HG03342 (cell line): ENCODE measurements around the gene FRMD4A.
"Not testable (repeated sequence)": the region's sequence is repeated elsewhere in the genome, so short reads cannot be mapped to it uniquely, and the experiment has no call there.

Experiments used
- ATAC-seq: cut with Tn5 transposase; IDR thresholded peaks from one replicate; pipeline ENCODE4 v1.9.1; 2021; ENCODE audit warnings: mild to moderate bottlenecking, moderate library complexity; ENCODE audit not compliant: unreplicated experiment

Gene FRMD4A

DNA sequence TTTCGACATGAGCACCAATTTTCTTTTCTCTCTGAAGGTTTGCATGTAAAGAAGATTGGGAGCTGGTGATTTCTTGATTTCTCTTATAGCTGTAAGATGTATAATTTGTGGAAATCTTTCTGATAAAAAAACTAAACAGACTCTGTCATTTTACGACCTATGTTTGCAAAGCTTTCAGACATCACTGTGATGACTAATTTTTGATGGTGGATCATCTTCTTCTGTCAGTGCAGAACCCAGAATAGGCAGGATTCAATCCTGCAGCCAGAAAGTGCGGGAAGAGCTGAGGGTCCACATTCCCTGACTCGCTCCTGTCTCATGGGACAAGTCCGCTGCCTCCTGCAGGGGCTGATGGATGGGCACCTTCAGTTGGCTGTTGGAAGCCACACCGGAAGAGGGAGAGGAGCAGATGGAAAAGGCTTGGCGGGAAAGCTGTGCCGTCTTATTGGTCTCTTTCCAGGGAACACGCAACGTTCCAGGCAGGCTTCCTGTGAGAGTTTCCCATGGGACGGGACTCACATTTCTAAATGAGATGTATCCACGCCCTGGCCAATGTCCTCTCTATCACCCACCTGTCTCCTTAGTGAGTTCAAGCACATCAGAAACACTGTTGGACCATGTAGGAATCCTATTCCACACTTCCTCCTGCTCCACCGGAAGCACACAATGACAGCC, 557.1 kb downstream of the FRMD4A start:
- no peak for ATAC-seq

DNA sequence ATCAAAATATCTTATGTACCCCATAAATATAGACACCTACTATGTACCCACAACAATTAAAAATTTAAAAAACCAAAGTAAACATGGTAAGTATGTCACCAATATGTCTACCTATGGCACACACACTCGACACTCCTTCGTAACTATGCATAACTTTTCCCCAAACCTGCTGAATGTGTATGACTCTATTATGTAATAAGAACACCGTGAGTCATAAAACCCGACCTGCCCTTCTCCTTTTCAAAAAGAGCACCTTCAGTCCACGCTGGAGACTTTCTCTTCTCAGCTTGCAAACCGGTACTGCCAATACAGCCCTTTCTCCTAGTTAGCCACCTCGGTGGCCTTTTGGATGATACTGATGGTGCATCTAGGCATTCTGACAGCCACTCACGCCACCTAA, 557.7 kb downstream of the FRMD4A start:
- no peak for ATAC-seq

DNA sequence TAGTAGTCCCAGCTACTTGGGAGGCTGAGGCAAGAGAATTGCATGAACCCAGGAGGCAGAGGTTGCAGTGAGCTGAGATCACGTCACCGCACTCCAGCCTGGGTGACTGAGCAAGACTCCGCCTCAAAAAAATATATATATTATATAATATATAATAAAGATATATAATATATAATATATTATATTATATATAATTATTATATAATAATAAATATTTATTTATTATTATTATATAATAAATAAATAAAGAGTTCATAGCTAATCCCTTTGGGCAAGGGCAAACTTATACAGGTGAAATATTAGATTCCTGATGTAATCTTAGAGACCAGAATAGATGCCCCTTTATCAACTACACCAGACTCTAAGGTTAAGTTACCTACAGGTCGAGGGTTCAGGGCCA, 558.7 kb downstream of the FRMD4A start:
- ATAC-seq = no peak

DNA sequence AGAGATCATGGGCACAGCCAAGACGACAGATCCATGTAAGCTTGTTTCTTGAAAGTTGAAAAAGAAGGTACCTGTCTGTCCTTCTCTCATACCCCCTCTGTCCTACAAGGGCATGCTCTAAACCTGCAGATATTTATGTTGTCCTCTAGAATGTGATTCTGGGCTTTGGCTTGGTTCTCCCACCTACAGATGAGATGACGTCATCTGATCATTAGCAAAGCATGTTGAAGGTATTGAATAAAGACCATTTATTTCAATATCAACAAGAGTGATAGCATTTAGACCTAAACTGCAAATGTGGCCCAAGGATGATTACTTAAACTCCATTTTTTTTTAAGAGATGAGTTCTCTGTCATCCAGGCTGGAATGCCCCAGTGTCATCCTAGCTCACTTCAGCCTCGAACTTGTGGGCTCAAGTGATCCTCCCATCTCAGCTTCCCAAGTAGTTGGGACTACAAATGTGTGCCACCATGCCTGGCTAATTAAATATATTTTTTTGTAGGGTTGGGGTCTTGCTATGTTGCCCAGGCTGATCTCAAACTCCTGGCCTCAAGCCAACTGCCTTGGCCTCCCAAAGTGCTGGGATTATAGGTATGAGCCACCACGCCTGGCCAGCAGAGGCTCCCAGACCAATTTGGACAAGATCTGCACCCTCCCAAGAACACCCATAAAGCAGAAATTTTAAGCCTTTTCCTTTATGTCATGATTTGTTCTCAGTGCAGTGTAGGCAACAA, 559.8 kb downstream of the FRMD4A start:
- ATAC-seq = no peak

DNA sequence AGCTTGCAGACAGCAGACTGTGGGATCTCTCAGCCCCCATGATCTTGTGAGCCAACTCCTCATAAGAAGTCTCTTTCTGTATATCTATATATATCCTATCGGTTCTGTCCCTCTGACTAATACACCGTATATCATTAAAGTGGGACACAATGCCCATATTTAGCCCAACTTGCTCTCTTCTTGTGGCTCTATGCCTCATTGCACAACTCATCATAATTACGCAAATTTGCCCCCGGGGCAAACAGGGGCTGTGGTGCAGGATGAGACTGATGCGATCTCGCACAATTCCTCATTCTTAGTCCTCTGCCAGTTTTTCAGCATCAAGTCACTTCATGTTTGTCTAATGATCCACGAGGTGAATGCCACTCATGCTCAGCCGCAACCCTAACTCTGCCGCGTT, 560.8 kb downstream of the FRMD4A start:
- ATAC-seq = no peak

DNA sequence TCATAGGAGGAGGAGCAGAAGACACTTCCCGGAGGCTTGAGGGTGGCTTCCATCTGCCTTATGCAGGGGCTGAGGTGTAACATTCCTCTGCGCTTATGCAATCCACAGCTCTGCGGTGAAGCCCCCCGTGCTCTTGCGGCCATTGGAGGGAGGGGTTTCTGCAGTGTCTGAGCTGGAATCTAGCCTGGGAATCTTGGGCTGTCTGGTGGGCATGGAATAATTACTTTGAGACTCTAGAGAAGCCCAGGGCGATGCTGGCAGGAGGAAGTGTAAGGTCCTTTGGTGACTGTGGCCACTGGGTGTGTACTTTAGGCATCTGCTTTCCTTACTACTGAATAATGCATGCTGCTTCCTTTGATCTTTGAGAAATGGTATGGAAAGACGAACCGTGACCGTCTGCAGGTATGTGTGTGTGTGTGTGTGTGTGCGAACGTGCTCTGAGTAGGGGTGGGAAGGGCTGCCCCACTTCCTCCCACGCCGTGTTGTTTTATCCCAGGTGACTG, 563.0 kb downstream of the FRMD4A start:
- no peak for ATAC-seq

DNA sequence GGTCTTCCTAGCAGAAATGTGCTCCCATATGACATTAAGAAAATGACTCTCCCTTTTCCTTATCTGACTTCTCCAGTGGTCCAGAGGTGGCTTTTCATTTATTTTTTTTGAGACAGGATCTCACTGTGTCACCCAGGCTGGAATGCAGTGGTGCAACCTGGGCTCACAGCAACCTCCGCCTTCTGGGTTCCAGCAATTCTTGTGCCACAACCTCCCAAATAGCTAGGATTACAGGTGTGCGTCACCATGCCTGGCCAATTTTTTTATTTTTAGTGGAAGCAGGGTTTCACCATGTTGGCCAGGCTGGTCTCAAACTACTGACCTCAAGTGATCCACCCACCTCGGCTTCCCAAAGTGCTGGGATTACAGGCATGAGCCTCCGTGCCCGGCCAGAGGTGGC, 563.6 kb downstream of the FRMD4A start:
- not testable (repeated sequence) for ATAC-seq

DNA sequence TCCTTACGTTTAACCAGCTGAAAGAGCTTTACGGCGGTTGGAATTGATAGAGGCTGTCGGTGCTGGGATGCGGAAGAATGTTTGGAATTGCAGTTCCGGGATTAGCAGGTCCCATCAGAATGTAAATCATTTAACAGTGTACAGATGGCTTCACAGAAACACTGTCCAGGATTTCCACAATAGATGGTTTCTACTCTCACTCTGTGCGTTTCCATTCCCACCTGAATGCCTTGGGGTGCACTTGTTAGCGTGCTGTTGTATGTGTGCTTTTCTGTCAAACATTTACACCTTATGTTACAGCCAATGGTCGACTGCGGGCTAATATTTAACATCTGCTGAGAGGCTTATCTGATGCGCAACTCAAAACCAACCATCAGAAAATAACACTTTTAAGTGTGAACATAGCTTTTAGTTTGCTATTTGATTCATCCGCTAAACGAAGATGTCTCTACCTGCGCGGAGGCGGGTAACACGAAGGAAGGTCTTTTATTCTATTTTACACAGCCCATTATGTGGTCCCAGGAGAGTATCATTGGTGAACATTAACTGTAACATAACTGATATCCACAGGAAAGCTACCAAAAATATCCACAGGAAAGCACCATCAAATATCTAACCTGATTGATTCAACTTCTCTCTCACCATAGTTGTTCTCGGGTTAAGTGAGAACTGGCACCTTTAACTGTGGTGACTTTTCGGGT, 564.9 kb downstream of the FRMD4A start:
- ATAC-seq = no peak

DNA sequence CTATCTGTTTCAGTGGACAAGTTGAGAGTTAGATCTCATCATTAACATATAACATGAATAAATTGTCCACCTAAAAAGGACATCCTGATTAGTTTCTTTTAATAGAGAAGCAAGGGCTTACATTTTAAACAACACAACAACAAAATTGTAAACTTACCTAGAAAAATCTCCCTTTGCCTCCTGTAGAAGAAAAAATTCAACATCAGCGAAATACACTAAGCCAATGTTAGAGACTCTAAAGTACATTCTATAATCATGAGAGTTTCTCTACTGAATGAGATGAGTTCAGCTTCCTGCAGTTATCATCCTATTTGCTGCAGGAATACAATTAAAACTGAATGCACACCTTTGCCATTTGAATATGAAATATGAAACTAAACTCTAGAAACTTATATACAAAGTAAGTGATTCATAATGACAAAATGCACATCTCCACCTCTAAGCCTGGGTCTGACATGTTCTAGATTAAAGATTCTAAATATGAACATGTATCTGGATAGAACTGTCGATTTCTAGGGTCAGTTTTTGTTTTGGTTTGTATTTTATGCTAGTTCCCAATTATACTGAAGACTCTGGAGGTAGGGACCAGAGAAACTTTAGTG, 569.1 kb downstream of the FRMD4A start:
- ATAC-seq = no peak

DNA sequence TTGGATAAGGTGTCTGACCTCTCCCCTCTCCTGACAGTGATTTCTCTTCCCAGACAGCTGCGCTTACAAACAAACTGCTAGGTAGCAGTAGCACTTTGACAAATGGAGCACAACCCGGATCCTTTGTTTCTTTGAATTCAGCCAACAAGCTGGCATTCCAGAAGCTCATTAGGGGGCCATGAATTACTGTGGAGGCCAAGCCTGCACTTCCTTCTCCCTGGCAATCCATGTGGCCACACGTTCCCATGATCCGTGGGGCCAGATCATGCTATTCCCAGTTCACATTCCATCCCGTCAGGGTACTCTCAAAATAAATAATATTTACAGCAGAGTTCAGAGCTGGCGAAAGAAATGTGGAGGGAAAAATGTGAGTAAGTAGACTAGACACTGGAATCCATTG, 571.6 kb downstream of the FRMD4A start:
- no peak for ATAC-seq

DNA sequence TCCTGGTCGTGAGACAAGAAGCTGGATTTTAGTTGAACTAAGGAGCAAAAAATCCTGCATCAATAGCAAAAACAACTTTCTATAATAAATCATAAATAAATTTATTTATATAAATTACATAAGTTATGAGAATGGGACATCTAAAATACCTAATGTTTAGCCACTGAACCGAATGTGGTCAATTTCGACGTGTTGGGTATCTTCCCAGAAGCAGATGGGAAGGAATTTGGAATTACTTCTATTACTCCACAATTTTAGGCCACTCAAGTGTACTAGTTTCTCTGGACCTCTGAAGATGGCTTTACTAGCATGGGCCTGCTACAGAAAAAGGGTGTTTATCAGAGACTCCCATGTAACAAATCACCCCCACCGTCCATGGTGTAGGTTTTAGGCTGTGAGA, 572.0 kb downstream of the FRMD4A start:
- ATAC-seq = no peak

DNA sequence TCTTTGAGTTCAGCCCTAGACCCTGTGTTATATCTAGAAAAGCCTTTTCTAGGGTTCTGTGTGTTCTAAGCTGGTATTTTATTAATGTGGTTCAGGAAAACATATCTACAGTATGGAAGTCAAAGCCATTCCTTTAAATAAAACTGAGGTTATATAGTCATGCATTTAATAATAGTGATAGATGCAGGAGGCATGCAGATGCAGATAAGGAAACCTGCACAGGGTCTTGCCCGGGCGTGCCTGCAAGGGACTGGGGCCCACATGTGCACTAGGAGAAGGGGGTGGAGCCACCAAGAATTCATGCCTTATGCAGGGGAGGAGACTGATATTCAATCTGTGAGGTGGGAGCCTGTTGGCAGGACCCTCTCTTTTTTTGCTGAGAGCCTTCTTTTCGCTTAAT, 572.4 kb downstream of the FRMD4A start:
- no peak for ATAC-seq

DNA sequence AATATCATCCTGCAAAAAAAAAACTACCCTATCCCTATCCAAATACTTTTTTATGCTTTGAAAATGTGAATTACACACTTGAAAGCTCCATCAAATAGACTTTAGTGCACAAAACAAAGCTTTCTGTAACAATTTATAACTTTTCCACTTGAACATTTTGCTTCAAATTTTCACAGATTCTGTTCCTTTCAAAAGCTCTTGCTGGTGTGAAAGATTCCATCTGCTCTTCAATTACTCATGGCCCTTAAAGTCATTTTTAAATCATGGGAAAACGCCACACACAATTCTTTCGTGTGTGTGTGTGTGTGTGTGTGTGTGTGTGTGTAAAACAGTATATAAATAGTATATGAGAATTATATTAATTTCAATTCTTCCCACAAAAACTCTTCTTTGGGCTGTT, 576.4 kb downstream of the FRMD4A start:
- no peak for ATAC-seq

DNA sequence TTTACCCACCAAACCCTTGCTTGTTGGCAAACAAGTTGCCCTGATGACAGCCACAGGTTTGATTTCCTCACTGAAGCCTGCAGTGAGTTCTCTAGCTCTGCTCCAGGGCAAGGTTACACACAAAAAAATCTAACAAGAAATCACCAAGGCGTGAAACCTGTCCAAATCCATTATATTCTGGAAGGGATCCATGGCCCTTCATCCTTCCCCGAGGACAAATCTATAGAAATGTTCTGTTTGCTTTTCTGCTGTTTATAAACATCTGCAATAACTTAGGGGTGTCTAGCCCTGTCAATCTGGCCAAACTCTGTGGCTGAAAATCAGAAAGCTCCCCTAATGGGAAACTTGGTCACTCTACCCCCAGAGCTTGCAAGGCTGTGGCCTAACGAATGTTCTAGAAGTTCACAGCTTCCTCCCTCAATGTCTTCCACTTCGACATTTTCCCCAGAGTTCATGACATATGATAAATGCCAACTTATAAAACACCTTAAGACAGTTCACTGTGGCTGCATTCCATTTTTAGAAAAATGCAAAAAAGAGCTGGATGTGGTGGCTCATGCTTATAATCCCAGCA, 579.4 kb downstream of the FRMD4A start:
- ATAC-seq = no peak

DNA sequence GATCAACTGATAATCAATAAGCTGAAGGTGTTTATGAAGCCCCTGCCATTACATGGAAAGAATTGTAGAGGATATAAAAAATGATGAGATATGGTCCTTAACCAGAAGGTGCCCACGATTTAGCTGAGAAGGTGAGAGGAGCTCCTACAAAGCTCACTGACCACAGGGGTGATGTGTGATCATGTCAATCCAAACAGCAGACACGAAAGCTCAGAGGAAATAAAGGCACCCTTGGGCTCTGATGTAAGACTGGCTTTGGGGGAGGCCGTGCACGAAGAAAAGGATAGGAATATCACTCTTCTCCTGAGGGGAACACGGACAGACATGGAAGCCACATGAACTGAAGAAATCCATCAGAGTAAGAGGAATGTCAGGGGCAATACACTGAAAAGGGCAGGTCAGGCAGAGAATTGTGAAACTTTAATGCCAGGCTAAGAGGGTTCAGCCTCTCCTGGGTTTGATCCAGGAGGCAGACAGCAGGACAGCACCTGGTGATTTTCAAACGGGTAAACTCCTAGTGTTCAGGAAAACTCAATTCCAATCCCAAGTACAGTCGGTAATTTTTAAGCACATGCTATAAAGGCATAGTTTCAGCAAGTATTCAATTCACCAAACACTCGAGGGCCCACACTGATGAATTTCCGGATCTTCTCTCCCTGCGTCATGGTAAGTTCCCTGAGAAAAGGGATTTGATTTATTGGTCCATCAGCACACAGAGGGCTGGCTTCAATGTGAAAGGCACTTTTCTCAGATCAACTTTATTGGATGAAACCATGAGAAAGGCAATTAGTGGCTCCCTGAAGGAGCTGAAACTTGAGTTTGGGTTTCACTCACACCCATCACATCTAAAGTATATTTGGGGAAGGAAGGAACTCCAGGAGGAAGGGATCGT, 580.2 kb downstream of the FRMD4A start:
- ATAC-seq = no peak

DNA sequence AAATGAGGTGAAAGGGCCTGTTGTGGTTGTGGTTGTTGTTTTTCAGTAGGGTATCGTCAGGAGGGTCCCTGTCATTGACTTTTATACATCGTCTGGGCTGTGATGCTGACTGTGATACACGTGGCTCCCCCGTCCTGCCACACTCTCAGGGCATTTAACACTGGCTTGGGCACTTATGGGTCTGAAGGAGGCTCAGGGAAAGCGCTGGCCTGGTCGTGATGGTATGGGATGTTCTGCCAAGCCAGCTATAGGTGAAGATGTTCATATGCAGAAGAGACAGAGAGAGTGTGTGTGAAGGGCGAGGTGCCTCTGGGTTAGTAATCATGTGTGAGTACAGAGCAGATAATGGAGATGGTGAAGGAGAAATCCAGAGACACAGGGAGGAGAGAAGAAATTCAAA, 585.5 kb downstream of the FRMD4A start:
- ATAC-seq = no peak

DNA sequence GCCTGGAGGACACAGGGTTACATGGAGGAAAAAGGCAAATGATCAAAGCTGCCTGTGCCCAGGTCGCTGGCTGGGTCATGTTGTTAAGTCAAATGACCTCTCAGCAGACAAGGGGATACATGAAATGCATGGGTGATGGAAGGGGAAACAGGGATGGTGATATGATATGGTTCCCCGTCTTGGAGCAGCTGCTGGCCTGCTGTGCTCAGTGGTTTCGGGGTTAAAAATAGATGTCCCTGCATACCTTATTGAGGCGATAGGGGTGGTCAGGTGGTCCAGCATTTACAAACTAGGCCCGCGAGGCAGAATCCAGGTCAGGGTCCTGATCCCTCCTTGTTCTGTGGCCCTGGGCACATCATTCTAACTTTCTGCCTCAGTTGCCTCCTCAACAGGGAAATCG, 586.8 kb downstream of the FRMD4A start:
- ATAC-seq = no peak

DNA sequence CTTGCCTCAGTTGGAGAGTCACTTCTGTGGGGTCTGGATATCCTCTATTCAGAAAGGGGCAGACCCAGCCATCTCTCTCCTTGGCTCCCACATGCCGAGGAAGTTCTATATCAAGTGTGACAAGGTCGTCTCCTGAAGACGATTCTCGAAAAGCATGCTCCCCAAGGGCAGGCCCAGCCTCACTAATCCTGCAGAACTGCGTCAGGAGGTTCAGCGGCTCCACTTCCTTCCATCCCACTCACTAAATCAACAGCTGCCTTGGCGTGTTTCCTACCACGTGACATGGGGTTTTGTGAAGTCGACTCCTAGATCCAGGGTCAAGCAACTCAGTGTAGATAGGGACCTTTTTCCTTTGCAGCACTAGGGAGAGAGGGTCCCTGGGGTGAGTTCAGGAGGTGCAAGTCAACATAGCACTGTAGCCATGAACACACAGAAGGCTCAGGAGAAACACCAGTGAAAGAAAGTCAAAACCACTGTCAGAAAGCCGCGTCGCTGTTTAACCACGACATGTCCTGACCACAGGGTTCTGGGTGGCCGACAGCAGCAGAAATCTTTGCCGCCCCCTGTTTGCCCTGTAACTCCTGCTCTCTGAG, 587.5 kb downstream of the FRMD4A start:
- peak; percentile 59 for ATAC-seq

DNA sequence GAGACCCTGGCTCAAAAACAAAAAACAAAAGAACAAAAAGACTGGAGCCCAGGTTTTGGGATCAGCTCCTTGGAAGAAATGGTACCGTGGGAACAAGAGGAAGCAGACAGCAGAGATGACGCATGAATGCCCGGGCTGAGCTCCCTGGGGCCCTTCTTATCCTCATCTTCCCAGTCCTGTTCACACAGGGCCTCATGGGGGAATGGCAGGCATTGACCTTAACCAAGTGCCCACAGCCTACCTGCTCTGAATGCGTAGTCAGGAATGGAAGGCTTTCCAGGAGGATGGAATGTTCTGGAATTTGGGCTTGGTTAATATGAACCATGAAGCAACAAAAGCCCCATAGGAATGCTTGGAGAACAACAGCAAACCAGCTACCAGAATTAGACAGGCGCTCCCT, 589.3 kb downstream of the FRMD4A start:
- no peak for ATAC-seq

DNA sequence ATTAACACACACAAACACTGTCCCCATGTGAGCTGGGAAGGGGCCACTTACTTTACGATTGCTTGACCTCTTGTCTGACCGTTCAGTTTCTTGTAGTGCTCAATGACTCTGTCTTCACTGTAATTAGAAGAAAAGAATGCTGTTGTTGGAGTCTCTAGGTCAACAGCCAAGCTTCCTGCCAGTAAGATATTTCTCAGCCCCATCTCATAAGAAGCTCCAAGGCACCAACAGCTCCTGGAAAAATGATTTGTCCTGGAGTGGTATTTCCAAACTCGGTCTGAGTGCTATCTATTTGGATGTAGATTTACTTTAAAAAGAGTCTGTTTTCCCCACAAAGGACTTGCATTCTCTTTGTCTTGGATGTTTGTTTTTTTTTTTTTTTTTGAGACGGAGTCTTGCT, 590.3 kb downstream of the FRMD4A start:
- ATAC-seq = no peak
